GM21529 (cell line): Measurements from ENCODE around the gene ATP7B.

Experiments used
- ATAC-seq: cut with Tn5 transposase; IDR thresholded peaks from one replicate; pipeline ENCODE4 v1.9.1; 2021; ENCODE audit not compliant: unreplicated experiment

ATP7B gene

DNA sequence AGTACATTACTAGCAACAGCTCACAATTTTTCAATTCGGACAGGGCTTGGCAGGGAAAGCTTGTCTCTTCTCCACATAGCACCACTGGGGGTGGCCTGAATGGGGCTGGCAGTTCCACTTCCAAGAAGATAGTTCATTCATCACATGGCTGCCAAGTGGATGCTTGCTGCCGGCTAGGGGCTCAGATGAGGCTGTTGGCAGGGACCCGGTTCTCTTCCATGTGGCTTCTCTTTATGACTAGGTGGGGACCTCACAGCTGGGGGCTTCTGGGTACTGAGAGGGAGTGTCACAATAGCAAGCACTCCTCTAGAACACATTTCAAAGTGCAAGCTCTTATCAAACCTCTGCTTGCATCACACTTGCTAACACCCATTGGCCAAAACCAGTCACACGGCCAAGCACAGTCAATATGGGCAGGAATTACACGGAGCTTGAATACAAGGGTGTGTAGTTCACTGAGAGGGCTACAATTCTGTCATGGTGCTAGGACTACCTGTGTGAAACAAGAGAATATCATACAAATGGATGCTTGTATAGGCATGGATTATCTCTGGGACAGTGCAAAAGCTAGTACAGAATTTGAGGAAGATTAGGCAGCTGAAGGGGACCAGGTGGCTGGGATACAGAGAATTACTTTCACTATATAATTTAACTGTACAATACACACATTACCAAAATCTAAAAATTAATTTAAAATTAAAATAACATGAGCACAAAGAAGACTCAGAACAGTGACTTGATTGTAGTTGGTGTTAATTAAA lies 32.3 kb downstream of the ATP7B start:
- no peak for ATAC-seq

DNA sequence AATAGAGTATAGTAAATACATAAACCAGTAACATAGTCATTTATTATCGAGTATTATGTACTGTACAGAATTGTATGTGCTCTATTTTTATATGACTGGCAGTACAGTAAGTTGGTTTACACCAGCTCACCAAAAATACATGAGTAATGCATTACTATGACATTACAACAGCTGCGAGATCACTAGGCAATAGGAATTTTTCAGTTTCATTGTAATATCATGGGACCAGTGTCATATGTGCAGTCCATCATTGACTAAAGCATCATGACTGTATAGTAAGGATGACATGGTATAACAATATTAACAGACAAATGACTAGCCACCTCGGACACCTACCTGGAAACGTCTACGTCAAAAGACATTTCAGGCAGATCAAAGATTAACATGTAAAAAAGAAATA lies 33.6 kb downstream of the ATP7B start:
- no peak for ATAC-seq

DNA sequence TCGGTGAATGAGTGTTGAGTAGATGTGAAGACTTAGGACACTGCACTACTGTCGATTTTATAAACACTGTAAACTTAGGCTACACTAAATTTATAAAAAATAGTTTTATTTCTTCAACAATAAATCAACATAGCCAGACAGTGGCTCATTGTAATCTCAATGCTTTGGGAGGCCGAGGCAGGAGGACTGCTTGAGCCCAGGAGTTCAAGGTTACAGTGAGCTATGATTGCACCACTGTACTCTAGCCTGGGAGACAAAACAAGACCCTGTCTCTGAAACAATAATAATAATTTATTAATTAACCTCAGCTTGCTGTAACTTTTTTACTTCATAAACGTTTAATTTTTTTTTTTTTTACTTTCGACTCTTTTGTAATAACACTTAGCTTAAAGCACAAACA lies 34.4 kb downstream of the ATP7B start:
- ATAC-seq: no peak

DNA sequence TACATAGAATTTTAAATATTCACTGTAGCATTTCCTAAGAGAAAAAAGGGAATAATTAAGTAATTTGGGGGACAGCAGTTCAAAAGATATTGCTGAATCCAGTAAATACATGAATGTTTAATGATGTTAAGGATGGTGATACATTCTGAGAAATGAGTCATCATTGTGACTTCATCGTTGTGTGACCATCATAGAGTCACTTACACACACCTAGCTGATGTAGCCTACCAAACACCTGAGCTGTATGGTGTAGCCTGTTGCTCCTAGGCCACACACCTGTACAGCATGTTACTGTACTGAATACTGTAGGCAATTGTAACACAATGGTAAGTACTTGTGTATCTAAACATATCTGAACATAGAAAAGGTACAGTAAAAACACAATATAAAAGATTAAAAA lies 34.8 kb downstream of the ATP7B start:
- ATAC-seq: no peak

GRCh38 chr13:51974482-51974881 lies 36.8 kb downstream of the ATP7B start:
- no peak for ATAC-seq

DNA sequence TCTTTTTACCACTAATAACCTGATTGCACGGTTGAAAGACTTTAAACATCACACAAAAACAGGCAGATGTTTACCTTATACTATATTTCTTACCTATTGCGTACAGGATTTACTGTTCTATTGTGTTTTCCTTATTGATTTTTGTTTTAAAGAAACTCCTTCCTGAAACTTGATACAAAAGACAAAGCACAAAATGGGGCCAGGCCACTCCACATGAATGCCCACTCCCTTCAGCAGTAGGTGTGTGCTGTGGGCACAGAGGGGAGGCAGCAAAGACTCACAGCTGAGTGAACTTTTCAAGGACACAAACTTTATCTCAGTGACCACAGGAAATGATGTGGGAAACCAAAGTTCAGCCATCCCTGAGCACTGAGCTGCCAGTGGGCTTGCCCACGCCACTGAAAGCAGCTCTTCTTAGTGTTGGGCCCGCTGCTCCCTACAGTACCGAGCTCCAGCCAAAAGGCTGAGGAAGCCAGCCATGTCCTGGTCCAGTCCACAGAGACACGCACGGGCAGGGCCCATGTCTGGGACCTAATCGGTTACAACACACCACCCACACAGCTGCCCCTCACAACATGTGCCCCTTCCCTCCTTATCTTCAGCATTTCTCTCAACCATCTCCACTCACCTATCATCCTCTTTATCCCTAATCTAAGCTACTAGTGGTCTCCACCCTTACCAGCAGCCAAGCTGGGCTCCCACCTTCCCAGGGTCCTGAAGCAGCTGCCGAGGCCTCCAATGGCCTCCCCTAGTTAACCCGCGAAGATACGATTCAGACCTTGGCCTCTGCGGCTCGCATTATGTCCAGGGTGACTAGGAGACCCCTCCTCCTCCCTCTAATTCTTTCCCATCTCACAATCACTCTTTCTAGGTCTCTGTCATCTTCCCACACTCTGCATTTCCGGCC lies 39.5 kb downstream of the ATP7B start:
- no peak for ATAC-seq

GRCh38 chr13:51970349-51970748 lies 40.9 kb downstream of the ATP7B start:
- no peak for ATAC-seq

DNA sequence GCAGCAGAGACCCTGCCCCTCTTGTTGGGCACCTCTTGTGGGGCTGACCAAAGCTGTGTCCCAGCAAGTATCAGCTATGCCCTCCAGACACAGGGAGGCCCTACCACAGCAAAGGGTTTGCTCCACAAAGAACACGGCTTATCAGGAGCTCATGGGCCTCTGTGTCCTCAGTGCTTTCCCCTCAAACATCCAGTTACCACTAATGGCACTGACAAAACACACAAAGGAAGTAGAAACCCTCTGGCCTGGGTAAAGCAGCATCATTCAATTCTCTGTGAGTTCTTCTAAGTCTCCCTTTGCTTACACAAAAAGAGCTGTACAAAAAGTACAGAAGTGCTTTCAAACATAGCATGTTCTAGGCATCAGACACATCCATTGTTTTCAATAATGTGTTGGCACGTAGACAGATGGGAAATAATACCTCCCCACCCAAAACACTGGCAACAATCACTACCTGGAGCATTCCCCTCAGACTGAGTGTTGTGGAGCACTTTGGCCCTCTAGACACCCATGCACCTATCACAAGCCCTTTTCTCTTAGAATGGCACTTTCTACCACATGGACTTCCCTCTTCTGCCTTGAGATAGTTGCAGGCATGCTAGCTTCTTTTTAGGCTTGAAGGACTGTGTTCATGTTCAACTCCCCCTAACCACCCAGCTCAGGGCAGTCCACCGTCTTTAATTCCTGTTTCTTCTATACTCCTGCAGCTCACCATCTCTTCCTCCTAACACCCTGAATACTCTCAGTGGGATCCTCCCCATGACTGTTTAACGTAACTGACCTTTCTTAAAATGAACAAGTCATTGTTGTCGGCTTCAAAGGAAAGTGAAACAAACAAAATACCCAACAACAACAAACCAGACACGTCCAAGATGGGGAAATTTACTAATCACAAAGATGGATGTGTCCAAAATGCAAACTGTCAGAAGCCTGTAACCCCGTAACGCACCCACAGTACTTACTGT lies 43.5 kb downstream of the ATP7B start:
- no peak for ATAC-seq

DNA sequence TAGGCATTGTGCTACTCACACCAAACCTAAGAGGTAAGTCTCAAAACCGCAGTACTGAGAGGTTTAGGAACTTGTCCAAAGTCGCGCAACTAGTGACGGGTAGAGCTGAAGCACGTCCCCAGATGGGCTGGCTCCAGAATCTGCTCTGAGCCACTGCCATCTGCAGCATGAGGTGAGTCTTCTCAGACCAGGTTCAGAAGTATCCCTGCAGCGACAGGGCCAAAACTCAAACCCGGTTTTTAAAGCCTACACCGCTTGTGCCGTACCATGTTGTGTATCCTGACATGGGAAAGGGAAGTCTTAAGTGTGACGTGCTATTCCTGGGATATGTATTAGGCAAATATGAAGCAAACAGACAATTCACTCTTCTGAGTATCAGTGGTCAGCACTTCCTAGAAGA lies 45.1 kb downstream of the ATP7B start:
- ATAC-seq: no peak

DNA sequence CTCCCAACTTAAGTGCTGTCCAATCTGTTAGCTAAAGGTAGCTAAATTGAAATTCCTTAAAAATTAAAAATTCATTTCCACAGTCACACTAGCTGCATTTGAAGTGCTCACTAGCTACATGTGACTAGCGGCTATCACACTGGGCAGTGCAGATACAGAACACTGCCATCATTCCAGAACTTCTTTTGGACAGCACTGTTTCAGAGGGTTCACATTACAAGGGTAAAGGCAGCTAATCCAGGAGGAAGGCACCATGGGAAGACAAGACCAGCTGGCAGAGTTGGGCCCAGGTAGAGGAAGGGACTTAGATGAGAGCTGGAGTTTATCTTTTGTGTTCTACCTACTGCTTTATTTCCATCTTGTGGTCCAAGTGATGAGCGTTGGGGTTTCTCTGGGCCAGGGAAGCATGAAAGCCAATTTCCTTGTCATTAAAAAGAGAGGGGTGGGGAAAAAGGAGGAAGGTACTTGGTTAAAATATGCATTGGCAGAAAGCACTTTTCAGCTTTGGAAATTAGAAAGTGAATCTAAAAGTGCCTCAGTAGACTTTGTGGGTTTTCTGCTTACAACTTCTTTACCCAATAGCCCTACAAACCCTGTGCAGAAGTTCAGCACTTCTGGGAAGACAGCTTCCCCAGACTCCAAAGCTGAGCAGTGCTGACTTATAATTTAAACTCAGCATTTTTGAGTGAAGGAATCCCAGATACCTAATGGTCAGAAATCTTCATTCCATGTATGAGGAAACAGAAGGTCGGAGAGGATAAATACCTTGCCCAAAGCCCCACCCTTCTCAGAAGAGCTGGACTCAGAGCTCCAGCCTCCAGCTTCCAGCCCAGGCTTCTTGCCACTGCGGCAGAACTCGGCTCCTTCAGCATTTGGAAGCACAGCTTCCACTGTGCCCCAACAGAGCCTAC lies 49.5 kb downstream of the ATP7B start:
- no peak for ATAC-seq

DNA sequence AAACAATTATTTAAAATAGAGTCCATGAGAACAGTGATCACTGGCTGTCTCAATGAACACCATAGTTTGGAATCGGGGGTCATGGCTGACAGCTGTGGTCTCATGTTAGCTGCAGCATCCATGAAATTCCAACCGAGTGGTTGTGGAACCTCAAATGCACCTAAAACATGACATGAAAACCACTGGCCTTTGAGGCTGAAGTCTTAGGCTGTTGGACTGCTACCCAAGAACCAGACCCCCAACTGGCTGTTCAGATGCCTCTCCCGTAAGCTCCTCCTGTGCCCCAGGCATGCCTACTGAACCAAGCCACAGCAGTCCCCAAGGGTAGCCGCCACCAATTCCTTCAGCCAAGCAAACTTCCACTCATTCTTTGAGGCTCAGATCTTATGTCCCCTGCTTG lies 50.5 kb downstream of the ATP7B start:
- ATAC-seq: no peak

GRCh38 chr13:51959773-51960172 lies 51.5 kb downstream of the ATP7B start:
- ATAC-seq: peak; percentile 76

DNA sequence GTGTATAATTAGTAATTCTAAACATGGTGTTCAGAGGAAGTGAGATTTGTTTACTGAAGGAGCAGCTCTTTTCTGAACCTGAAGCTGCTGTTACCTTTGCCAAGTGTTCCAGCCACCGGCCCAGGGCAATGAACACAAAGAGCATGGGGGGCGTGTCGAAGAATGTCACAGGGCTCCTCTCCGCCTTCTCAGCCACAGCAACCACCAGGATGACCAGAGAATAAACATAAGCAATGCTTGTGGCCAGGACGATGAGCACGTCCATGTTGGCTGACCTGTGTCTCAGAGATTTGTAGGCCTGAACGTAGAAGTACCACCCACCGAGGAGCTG lies 53.1 kb downstream of the ATP7B start:
- ATAC-seq: no peak

- peak; percentile 47 for ATAC-seq
Observed at GRCh38 chr13:51957377-51958216, 53.7 kb downstream of the ATP7B start.

DNA sequence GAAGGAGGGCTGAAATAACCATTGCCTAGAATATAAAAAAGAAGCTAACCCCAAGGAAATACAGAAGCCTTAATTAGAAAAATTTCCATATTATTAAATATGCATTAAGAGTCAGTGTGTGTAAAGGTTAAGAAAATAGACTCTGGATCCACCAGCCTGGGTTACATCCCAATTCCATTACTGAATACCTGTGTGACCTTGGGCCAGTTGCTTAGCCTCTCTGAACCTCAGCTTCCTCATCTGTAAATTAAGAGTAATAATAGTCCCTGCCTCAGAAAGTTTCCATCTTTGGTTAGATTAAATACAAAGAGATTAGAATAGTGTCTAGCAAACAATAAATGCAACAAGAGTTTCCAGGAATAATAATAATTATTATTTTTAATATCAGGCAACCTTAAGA lies 54.5 kb downstream of the ATP7B start:
- ATAC-seq: no peak

- ATAC-seq: no peak
Observed at GRCh38 chr13:51955816-51956603, 55.2 kb downstream of the ATP7B start.

GRCh38 chr13:51955281-51955771 lies 55.9 kb downstream of the ATP7B start:
- ATAC-seq: no peak
